H1 (cell line): ENCODE data around the gene ISM1.

Source experiments
- BRCA1 ChIP-seq: IDR thresholded peaks from 2 replicates; pipeline ENCODE4 v1.6.1; 2012; ENCODE audit warnings: low read depth, low read length, improper control_type of control experiment
- CHD1 ChIP-seq: IDR thresholded peaks from 2 replicates; pipeline ENCODE4 v1.6.1; 2012; ENCODE audit warnings: low read depth, low read length, improper control_type of control experiment
- CTCF ChIP-seq, 3 experiments: IDR thresholded peaks; 1 replicate in 2 of 3; 2 replicates in 1 of 3; pipeline versions ENCODE4 v1.5.1 to v1.6.1; 2011; ENCODE audit warnings: low read length in 3 of 3, mild to moderate bottlenecking in 3 of 3, inconsistent platforms in 2 of 3, low read depth in 1 of 3, moderate library complexity in 1 of 3; ENCODE audit not compliant: insufficient read depth in 1 of 3; ENCODE audit errors: control extremely low read depth in 1 of 3
- EP300 ChIP-seq, 2 experiments: IDR thresholded peaks; 1 replicate in 1 of 2; 2 replicates in 1 of 2; pipeline ENCODE4 v1.6.1; 2011 to 2012; ENCODE audit warnings: low read depth in 2 of 2, low read length in 2 of 2, mild to moderate bottlenecking in 2 of 2, borderline replicate concordance in 1 of 2, inconsistent platforms in 1 of 2, moderate library complexity in 1 of 2
- GABPA ChIP-seq: IDR thresholded peaks from 2 replicates; pipeline ENCODE4 v1.6.1; 2011; ENCODE audit warnings: mild to moderate bottlenecking, low read length, moderate library complexity, borderline replicate concordance; ENCODE audit not compliant: insufficient read depth
- JUN ChIP-seq: IDR thresholded peaks from 2 replicates; pipeline ENCODE4 v1.6.1; 2011; ENCODE audit warnings: low read depth, mild to moderate bottlenecking, improper control_type of control experiment, low read length
- POLR2A ChIP-seq, 2 experiments: IDR thresholded peaks; 1 replicate in 1 of 2; 2 replicates in 1 of 2; pipeline ENCODE4 v1.6.1; 2011; ENCODE audit warnings: low read depth in 2 of 2, low read length in 2 of 2, mild to moderate bottlenecking in 2 of 2; ENCODE audit errors: control extremely low read depth in 1 of 2
- POLR2AphosphoS5 ChIP-seq: IDR thresholded peaks from 2 replicates; pipeline ENCODE4 v1.6.1; 2011; ENCODE audit warnings: low read depth, low read length
- SIX5 ChIP-seq: IDR thresholded peaks from 2 replicates; pipeline ENCODE4 v1.6.1; 2011; ENCODE audit warnings: mild to moderate bottlenecking, low read depth, low read length
- SUZ12 ChIP-seq: fragments of 200-600 bp; sonication (generic); IDR thresholded peaks from 2 replicates; pipeline ENCODE4 v1.6.1; 2012; ENCODE audit warnings: mild to moderate bottlenecking, inconsistent platforms, low read length, moderate library complexity, mixed read lengths

- no peak for TF ChIP-seq CTCF (IDR thresholded peaks at IDR 0.05; ENCODE audit: control extremely low read depth in 1 of 3, insufficient read depth in 1 of 3, low read depth in 1 of 3, low read length in 3 of 3)
- no peak for TF ChIP-seq JUN
- no peak for TF ChIP-seq CHD1
- TF ChIP-seq POLR2A (IDR thresholded peaks at IDR 0.05; ENCODE audit: control extremely low read depth in 1 of 2, low read depth in 2 of 2, low read length in 2 of 2): no peak
- TF ChIP-seq GABPA: no peak
- no peak for TF ChIP-seq POLR2AphosphoS5
- no peak for TF ChIP-seq EP300 (IDR thresholded peaks at IDR 0.05; ENCODE audit: borderline replicate concordance in 1 of 2, low read depth in 2 of 2, low read length in 2 of 2)
- no peak for TF ChIP-seq SIX5
- no peak for TF ChIP-seq SUZ12
- no peak for TF ChIP-seq BRCA1
Observed at GRCh38 chr20:13234961-13235360, 13.9 kb downstream of the ISM1 start.
